Gastrocnemius medialis (tissue), 4 donors: ENCODE data around the gene ASS1. TPM values are rescaled to one million over a fixed set of nuclear protein-coding genes. Genes with fewer than 3 reads are reported as not detected.

ENCODE experiments used
- ATAC-seq, 2 donors: fragments of 150-250 bp; one replicate each; pipeline ENCODE4 v1.9.1; 2016
- DNase-seq, 2 donors: peaks; one replicate each; pipeline ENCODE4 v3.0.0-alpha.2; 2019
- H3K27ac ChIP-seq, 4 donors: fragments of 200-600 bp; sonication (generic); 1 replicate in 1 of 4; 2 replicates in 3 of 4; pipeline ENCODE4 v1.5.1; 2016 to 2018; ENCODE audit warnings: mild to moderate bottlenecking in 2 of 4, moderate library complexity in 1 of 4
- H3K27me3 ChIP-seq, 3 donors: fragments of 200-600 bp; sonication (generic) in 2 of 3; 1 replicate in 1 of 3; 2 replicates in 2 of 3; pipeline versions ENCODE4 v1.5.1 to v1.6.0; 2016 to 2019; ENCODE audit warnings: mild to moderate bottlenecking in 1 of 3, moderate library complexity in 1 of 3
- H3K36me3 ChIP-seq, 2 donors: fragments of 200-600 bp; sonication (generic) in 1 of 2; one replicate each; pipeline ENCODE4 v1.5.1; 2017 to 2018
- H3K4me1 ChIP-seq, 2 donors: fragments of 200-600 bp; sonication (generic) in 1 of 2; one replicate each; pipeline ENCODE4 v1.5.1; 2016 to 2017; ENCODE audit warnings: mild to moderate bottlenecking in 2 of 2
- H3K4me3 ChIP-seq, 4 donors: fragments of 200-600 bp; sonication (generic) in 3 of 4; 1 replicate in 1 of 4; 2 replicates in 3 of 4; pipeline ENCODE4 v1.5.1; 2016 to 2019; ENCODE audit warnings: mild to moderate bottlenecking in 2 of 4
- H3K9me3 ChIP-seq, 3 donors: fragments of 200-600 bp; sonication (generic) in 2 of 3; 1 replicate in 1 of 3; 2 replicates in 2 of 3; pipeline ENCODE4 v1.5.1; 2016 to 2019
- POLR2A ChIP-seq, 2 donors: fragments of 450-650 bp; IDR thresholded peaks; one replicate each; pipeline ENCODE4 v1.6.1; 2017; ENCODE audit warnings: antibody characterized with exemption in 2 of 2, mild to moderate bottlenecking in 2 of 2, moderate library complexity in 2 of 2
- in situ Hi-C, 4 donors: fragments of 200-750 bp; cut with MboI; loops; one replicate each; pipeline versions ENCODE4 v1.15.0 to v1.8.0; 2017; ENCODE audit warnings: low sequenced_read_pairs in 4 of 4
- intact Hi-C: fragments of 100-400 bp; cut with DNase I; formaldehyde crosslinking; loops from one replicate; pipeline ENCODE4 v1.15.1; 2023; ENCODE audit warnings: low total_unique reads
- total RNA-seq, 4 donors: library from RNA; depleted of rRNA; stranded (reverse); fragments of >200 nt; gene quantifications; one replicate each; pipeline versions ENCODE4 v1.1.0 to v1.2.3, GENCODE V29; 2016
- TF ChIP-seq, protein P1 (sequence below), 5 experiments: fragments of 450-650 bp in 3 of 5; fragments of 200-600 bp in 2 of 5; sonication (generic) in 2 of 5; IDR thresholded peaks in 4 of 5; conservative IDR thresholded peaks in 1 of 5; 1 replicate in 4 of 5; 2 replicates in 1 of 5; pipeline ENCODE4 v1.5.1; 2016 to 2019; ENCODE audit warnings: antibody characterized with exemption in 5 of 5, mild to moderate bottlenecking in 3 of 5, moderate library complexity in 3 of 5

ASS1 gene
- total RNA-seq, 4 donors from 2014 or later: 44.5 to 83.4 (median 68.5) TPM

DNA sequence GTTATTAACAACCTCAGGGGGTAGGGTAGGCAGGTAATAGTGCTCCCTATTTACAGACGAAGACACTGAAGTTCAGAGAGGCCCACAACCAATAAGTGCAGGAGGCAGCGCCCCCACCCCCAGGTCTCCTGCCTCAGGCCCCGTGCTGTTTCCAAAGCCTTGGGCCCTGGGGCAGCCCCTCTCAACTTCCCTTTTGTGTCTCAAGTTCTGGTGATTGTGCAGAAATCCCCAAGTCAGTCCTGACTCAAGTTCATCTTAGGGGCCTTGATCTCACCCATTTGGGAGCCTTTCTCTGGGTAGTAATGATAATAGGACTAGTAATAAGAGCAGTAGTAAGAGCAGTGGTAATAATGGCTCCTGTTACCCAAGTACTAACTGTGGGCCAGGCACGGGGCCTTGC lies 35.5 kb upstream of the ASS1 start:
- Histone ChIP-seq H3K27ac (no peak overlapping the region), H3K4me3 (no peak overlapping the region), H3K36me3 (no peaks in the 10 kb centered on the region), H3K4me1 (no peaks in the 10 kb centered on the region), H3K9me3 (no peaks in the 10 kb centered on the region), H3K27me3 (no peaks in the 10 kb centered on the region)
- DNase-seq: no peak
- in situ Hi-C loops (no loop called here), intact Hi-C loops (no loop called here)
- no peak for ATAC-seq
- TF ChIP-seq, protein P1, sequence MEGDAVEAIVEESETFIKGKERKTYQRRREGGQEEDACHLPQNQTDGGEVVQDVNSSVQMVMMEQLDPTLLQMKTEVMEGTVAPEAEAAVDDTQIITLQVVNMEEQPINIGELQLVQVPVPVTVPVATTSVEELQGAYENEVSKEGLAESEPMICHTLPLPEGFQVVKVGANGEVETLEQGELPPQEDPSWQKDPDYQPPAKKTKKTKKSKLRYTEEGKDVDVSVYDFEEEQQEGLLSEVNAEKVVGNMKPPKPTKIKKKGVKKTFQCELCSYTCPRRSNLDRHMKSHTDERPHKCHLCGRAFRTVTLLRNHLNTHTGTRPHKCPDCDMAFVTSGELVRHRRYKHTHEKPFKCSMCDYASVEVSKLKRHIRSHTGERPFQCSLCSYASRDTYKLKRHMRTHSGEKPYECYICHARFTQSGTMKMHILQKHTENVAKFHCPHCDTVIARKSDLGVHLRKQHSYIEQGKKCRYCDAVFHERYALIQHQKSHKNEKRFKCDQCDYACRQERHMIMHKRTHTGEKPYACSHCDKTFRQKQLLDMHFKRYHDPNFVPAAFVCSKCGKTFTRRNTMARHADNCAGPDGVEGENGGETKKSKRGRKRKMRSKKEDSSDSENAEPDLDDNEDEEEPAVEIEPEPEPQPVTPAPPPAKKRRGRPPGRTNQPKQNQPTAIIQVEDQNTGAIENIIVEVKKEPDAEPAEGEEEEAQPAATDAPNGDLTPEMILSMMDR (IDR thresholded peaks at IDR 0.05 in 4 of 5, conservative IDR thresholded peaks at IDR 0.05 in 1 of 5): no peak
- no peak for TF ChIP-seq POLR2A (IDR thresholded peaks at IDR 0.05)

DNA sequence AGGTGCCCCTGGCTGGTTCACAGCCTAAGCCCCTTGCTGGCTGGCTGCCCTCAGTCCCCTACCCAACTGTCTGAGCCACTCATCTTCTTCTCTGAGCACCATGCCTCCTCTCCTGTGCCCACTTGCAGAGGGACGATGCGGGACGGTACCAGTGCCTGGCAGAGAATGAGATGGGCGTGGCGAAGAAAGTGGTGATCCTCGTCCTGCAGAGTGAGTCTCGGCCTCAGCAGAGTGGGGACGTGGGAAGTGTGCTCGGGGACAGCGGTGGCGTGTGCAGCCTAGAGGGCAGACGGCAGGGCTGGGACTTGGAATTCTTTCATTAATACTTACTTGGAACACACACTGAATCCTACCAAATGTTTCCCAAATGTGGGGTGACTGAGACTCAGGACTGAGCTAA lies 34.3 kb upstream of the ASS1 start:
- no peaks in the 10 kb centered on the region for H3K9me3 ChIP-seq
- no peaks in the 10 kb centered on the region for H3K4me1 ChIP-seq
- no peaks in the 10 kb centered on the region for H3K27me3 ChIP-seq
- no peak overlapping the region for H3K4me3 ChIP-seq
- DNase-seq: no peak
- no peaks in the 10 kb centered on the region for H3K36me3 ChIP-seq
- intact Hi-C loops: no loop called here
- no peak for ATAC-seq
- in situ Hi-C loops: no loop called here
- no peak for TF ChIP-seq POLR2A (IDR thresholded peaks at IDR 0.05)
- TF ChIP-seq, protein P1 (IDR thresholded peaks at IDR 0.05 in 4 of 5, conservative IDR thresholded peaks at IDR 0.05 in 1 of 5): no peak
- no peak overlapping the region for H3K27ac ChIP-seq

DNA sequence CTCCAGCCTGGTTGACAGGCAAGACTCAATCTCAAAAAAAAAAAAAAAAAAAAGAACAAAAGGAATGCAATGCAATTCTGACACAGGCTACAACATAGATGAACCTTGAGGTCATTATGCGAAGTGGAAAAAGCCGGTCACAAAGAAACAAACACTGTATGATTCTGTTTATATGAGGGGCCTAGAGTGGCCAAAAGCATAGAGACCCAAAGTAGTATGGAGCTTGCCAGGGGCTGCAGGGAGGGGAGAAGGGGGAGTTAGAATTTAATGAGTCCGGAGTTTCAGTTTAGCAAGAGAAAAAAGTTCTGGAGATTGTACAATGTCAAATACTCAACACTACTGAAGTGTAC lies 33.2 kb upstream of the ASS1 start:
- intact Hi-C loops: no loop called here

DNA sequence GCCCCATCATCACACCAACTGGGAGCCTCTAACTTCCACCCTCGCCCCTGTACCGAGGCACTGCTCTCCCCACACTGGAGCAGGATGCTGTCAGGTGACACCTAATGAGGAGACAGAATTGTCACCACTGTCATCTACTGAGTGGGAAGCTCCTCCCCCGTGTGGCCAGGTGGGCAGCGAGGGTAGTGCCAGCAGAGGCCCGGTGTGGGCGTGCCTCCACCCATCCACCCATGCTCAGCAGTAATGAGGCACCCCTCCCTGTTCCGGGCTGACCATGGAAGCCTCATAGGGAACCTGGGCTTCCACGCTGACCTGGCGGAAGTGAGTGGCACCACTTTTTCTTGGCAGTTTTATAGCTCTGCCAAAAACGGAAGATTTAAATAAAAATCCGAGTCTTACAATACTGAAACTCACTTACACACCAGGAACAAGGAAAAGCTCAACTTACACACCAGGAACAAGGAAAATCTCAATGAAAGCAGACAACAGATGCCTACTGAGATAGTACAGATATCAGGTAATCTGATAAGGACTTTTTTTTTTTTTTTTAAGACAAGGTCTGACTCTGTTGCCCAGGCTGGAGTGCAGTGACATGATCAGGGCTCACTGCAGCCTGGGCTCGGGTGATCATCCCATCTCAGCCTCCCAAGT lies 30.6 kb upstream of the ASS1 start:
- Histone ChIP-seq H3K36me3 (no peaks in the 10 kb centered on the region), H3K27me3 (no peaks in the 10 kb centered on the region), H3K4me3 (no peak overlapping the region), H3K4me1 (no peaks in the 10 kb centered on the region), H3K27ac (no peak overlapping the region), H3K9me3 (no peaks in the 10 kb centered on the region)
- intact Hi-C loops (no loop called here), in situ Hi-C loops (no loop called here)
- DNase-seq (no peak), ATAC-seq (no peak)
- no peak for TF ChIP-seq POLR2A (IDR thresholded peaks at IDR 0.05)
- TF ChIP-seq, protein P1 (IDR thresholded peaks at IDR 0.05 in 4 of 5, conservative IDR thresholded peaks at IDR 0.05 in 1 of 5): no peak

More for the DNA sequence above, 33.2 kb upstream of the ASS1 start:
- no peak for ATAC-seq
- no peaks in the 10 kb centered on the region for H3K27me3 ChIP-seq
- no peaks in the 10 kb centered on the region for H3K36me3 ChIP-seq
- no peak overlapping the region for H3K27ac ChIP-seq
- no peak for TF ChIP-seq POLR2A (IDR thresholded peaks at IDR 0.05)
- TF ChIP-seq, protein P1 (IDR thresholded peaks at IDR 0.05 in 4 of 5, conservative IDR thresholded peaks at IDR 0.05 in 1 of 5): no peak
- no peaks in the 10 kb centered on the region for H3K9me3 ChIP-seq
- no peak for DNase-seq
- in situ Hi-C loops: no loop called here
- no peaks in the 10 kb centered on the region for H3K4me1 ChIP-seq
- H3K4me3 ChIP-seq: no peak overlapping the region
